GM21381 (cell line): Measurements from ENCODE around the gene ITM2C.
A peak's percentile ranks its signal among the peaks of the same experiment; 100 is the strongest.

ENCODE experiments used
- ATAC-seq: cut with Tn5 transposase; IDR thresholded peaks from one replicate; pipeline ENCODE4 v1.9.1; 2021; ENCODE audit warnings: mild to moderate bottlenecking, moderate library complexity; ENCODE audit not compliant: unreplicated experiment

Gene ITM2C

DNA sequence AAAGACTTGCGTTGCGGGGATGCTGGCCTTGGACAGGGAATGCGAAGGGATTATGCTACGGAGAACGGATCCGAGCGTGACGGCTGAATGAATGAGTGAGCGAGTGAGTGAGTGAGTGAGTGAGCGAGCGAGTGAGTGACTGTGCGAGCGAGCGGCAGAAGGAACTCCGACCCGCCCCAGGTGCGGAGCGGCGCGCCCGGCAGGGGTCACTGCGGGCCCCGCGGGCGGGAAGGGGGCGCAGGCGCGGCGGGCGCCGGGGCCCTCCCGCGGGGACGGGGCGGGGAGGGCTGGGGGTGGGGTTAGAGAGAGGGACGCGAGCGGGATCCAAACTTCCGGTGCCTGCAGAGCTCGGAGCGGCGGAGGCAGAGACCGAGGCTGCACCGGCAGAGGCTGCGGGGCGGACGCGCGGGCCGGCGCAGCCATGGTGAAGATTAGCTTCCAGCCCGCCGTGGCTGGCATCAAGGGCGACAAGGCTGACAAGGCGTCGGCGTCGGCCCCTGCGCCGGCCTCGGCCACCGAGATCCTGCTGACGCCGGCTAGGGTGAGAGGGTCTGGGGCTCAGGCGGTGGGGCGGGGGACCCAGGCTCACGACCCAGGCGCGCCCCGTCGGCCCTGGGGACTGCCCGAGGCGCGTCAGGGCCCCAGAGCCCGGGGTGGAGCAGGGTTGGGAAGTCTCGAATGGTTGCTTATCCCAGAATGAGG is at the start of gene ITM2C:
TSS of gene ITM2C (plus strand) at position 338 of the 702 bp plus-strand sequence. CDS start at position 422, 84 bp downstream.
- peak; percentile 68 for ATAC-seq

- no peak for ATAC-seq
Observed at GRCh38 chr2:230815088-230815487, 49.7 kb upstream of the ITM2C start.

- ATAC-seq: no peak
Observed at GRCh38 chr2:230816735-230817134, 48.0 kb upstream of the ITM2C start.

- ATAC-seq: no peak
Observed at GRCh38 chr2:230819433-230819832, 45.3 kb upstream of the ITM2C start.

DNA sequence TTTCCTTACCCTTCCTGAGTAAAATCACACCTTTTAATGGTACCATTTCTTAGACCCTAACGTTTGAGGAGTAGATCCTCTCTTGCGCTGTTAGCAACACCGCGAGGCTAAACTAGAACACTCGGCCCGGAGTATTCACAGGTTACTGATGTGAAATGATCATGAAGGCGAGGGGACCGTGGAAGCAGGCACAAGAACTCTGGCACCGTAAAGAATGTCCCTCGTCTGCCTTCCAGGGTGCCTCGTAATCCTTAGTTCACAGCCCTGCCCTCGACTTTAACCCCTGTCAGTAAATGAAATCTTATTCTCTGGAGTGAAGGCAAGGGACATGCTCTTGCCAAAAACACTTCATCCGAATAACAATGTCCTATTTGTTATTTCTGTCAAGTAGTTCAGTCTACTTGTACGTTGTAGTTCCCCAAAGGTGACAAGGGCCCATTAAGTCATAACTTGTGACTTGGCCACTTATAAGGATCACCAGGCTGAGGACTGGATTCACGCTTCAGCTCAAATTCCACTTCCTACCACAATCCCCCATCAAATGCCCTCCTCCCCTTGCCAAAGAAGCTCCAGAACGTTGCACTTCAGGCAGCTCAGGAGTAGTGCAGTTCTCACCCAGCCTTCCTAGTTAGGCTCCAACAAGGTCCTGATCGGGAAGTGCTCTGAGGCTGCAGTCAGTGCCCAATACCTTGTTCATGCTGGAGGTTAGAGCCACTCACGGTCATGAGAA is 43.3 kb upstream of the ITM2C start:
- ATAC-seq: no peak

- no peak for ATAC-seq
Observed at GRCh38 chr2:230821991-230822520, 42.7 kb upstream of the ITM2C start.

DNA sequence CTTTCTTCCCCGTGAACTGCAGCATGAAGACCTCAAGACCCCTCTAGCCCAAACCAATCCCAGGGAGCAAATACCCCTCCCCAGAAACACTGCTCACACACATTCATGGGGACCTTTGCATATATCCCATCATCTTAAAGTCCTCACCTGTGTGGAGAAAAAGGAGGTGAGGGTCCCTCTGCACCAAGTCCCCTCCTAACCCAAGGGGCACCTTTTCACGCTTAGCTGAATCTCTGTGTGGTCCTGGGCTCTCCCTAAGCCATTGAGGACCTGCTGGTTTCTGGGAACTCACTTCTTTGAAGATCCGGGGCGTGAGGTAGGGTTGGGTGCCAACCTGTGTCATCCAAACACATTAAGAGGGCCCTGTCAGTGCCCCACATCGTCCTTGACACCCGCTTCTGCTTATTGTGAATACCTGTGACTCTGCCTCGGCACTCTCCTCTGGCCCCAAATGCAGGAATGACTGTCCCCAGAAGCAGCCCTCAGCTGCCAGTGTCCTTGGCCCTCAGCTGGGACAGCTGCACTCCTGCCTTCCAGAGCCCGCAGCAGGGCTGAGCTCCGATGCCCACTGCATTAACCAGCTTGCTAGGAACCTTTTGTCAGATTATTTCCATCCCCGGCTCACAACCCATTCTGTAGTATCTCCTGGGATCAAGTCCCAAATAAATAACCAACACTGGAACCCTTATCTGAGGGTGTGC is 41.3 kb upstream of the ITM2C start:
- ATAC-seq: no peak

DNA sequence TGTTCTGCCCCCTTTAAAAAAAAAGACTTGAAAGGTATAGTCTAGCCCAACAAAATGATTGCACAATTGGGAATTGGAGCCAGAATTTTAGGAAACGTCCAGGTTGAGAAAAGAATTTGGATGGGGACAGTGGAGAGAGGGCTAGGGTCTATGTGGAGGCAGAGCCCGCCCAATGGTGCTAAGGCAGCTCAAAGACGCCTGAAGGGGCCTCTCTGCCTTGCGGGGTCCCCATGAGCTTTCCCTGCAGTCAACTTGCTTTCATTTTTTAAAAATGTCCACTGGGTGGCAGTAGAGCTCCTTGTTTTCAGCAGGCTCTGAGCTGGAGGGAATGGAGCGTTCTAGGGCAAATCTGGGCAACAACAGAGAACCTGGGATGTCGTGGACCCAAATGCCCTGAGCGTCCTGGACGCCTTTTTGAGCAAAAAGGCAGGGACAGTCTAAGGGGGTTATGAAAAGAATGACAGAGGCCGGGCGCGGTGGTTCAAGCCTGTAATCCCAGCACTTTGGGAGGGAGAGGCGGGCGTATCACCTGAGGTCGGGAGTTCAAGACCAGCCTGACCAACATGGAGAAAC is 40.2 kb upstream of the ITM2C start:
- peak; percentile 44 for ATAC-seq

- ATAC-seq: no peak
Observed at GRCh38 chr2:230825354-230825753, 39.4 kb upstream of the ITM2C start.

DNA sequence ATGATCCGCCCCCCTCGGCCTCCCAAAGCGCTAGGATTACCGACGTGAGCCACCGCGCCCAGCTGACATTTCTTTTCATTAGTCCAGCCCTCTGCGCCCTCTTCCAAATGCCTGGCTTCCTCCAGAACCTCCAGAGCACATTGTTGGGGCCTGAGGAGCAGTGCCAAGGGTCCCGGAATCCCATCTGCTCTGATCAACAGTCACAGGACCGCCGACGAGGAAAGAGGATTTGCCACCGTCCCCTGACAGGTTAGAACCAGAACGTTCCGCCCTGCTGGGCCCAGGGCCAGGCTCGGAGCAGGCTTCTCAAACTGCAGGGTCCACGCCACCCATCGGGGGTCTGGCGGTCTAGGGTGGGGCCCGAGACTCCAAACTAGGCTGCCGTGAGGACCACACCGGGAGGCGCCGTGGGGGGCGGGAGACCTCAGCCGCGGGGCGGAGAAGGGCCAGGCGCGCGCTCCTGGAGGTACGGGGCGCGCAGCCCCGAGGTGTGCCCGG is 36.9 kb upstream of the ITM2C start:
- no peak for ATAC-seq

- peak; percentile 60 for ATAC-seq
Observed at GRCh38 chr2:230828272-230828961, 36.3 kb upstream of the ITM2C start.

GRCh38 chr2:230829293-230829692 is 35.4 kb upstream of the ITM2C start:
- ATAC-seq: no peak

GRCh38 chr2:230829959-230830358 is 34.8 kb upstream of the ITM2C start:
- ATAC-seq: no peak

DNA sequence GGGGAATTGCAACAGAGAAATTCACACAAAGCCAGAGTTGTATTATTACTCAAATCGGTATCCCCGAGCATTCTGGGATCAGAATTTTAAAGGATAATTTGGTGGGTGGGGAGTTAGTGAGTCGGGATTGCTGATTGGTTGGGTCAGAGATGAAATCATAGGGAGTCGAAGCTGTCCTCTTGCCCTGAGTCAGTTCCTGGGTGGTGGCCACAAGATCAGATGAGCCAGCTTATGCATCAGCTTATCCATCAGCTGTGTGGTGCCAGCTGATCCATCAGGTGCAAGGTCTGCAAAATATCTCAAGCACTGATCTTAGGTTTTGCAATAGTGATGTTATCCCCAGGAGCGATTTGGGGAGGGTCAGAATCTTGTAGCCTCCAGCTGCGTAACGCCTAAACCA is 34.3 kb upstream of the ITM2C start:
- no peak for ATAC-seq

DNA sequence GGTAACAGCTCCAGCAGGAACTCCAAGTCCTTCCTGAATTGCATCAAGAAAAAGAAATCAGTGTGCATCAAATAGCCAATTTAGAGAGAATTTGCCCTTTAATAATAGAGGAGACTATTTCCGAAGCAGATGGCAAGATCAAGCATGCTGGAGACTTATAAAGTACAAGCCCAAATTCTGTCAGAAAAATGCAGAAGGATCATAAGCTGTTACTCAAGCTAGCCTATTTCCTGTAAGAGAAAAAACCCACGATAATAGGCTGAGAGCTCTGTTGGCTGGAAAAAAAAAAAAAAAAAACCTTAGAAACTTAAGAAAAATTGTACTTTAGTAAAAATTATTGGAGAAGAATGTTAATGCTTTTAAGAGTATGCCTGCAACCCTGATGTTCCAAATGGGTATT is 24.4 kb upstream of the ITM2C start:
- ATAC-seq: no peak

DNA sequence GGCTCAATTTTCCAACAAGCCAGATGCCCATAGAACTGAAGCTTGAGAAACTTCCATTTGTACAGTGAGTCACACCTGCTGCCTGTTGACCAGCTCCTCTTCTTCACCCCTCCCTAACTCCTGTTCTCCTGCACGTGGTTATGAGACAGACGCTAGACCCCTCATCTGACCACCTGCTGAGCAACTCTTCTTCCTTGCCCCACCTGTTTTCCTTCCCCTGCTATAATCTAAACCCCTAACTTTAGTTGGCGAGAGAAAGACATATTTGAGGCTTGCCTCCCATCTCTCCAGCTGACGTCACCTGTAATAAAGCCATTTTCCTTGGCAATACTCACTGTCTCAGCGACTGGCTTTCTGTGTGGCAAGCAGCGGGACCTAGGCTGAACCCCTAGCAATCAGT is 22.3 kb upstream of the ITM2C start:
- ATAC-seq: no peak

- no peak for ATAC-seq
Observed at GRCh38 chr2:230843132-230843531, 21.6 kb upstream of the ITM2C start.

DNA sequence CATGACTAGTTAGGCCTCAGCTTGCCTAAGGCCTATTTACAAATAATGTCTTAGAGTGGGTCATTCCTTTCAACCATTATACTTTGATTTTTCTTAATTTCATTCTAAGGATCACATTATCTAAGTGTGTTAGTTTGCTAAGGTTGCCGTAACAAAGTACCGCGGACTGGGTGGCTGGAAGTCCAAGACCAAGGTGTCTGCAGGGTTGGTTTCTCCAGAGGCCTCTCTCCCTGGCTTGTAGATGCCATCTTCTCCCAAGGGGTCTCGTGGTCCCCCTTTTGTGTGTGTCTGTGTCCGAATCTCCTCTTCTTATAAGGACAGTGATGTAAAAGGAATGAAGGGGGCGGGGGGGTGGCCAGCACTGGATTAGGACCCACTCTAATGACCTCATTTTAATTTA is 18.4 kb upstream of the ITM2C start:
- no peak for ATAC-seq

- no peak for ATAC-seq
Observed at GRCh38 chr2:230847883-230848388, 16.8 kb upstream of the ITM2C start.

DNA sequence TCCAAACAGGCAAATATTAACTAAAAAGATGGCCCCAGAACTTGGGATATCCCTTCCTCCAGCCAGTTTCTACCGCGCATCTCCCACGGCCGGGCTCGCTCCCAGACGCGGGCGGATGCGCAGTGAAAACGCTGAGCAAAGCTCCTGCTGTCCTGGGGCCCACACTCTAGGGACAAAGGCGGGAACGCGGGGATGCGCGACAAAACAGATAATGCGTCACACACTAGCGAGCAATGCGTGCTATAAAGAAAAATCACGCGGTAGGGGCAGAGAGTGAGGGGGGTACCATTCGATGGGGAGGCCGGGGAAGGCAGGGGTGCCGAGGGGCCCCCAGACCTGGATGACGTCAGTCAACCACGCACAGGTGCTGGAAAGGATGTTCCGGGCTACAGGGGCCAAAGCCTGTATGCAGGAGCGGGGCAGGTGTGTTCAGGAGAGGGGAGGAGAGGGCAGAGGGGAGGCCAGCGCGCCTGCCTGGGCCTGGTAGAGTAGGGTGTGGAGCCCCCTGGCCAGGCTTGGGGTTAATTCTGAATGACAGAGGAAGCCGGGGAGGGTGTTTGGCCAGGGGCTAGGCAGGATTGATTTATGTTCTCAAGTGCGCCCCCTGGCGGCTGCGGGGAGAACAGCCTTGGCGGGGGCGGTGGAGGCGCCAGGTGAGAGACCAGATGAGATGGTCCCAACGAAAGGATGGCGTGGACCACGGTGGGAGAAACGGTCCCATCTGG is 14.9 kb upstream of the ITM2C start:
- ATAC-seq: no peak
